Measurements from ENCODE around the gene LMX1B. TPM values are rescaled to one million over a fixed set of nuclear protein-coding genes. Genes with fewer than 3 reads are reported as not detected.
A peak's percentile ranks its signal among the peaks of the same experiment; 100 is the strongest.

The LMX1B gene
- total RNA-seq, 1 donor from 2014 or later = 0.26 TPM

- peaks cover 22% of the 10 kb centered on the region for H3K4me1 Mint-ChIP-seq (ENCODE audit: unreplicated experiment)
Observed at GRCh38 chr9:126615791-126616447, 2.2 kb downstream of the LMX1B start.

GRCh38 chr9:126616521-126616976 lies 2.8 kb downstream of the LMX1B start:
- Mint-ChIP-seq H3K27me3 (ENCODE audit: unreplicated experiment) (peaks cover 52% of the 10 kb centered on the region), H3K4me1 (ENCODE audit: unreplicated experiment) (peaks cover 18% of the 10 kb centered on the region), H3K27ac (ENCODE audit: unreplicated experiment) (no peak overlapping the region), H3K4me3 (ENCODE audit: unreplicated experiment) (no peak overlapping the region), H3K36me3 (ENCODE audit: low read depth, unreplicated experiment) (peaks cover 4% of the 10 kb centered on the region), H3K9me3 (ENCODE audit: unreplicated experiment) (no peaks in the 10 kb centered on the region)
- TF ChIP-seq CTCF (IDR thresholded peaks at IDR 0.05; ENCODE audit: unreplicated experiment) = no peak
- DNase-seq (ENCODE audit: low spot score) = no peak

More at GRCh38 chr9:126615791-126616447, 2.2 kb downstream of the LMX1B start:
- H3K4me3 Mint-ChIP-seq (ENCODE audit: unreplicated experiment) = no peak overlapping the region
- no peak overlapping the region for H3K27ac Mint-ChIP-seq (ENCODE audit: unreplicated experiment)
- H3K9me3 Mint-ChIP-seq (ENCODE audit: unreplicated experiment) = no peaks in the 10 kb centered on the region
- TF ChIP-seq CTCF (IDR thresholded peaks at IDR 0.05; ENCODE audit: unreplicated experiment) = no peak
- DNase-seq (ENCODE audit: low spot score) = no peak
- H3K27me3 Mint-ChIP-seq (ENCODE audit: unreplicated experiment) = peaks cover 56% of the 10 kb centered on the region
- H3K36me3 Mint-ChIP-seq (ENCODE audit: low read depth, unreplicated experiment) = peaks cover 4% of the 10 kb centered on the region

GRCh38 chr9:126617003-126617822 lies 3.5 kb downstream of the LMX1B start:
- Mint-ChIP-seq H3K36me3 (ENCODE audit: low read depth, unreplicated experiment) (no peaks in the 10 kb centered on the region), H3K4me3 (ENCODE audit: unreplicated experiment) (no peak overlapping the region), H3K27ac (ENCODE audit: unreplicated experiment) (no peak overlapping the region), H3K27me3 (ENCODE audit: unreplicated experiment) (peaks cover 53% of the 10 kb centered on the region), H3K4me1 (ENCODE audit: unreplicated experiment) (peaks cover 19% of the 10 kb centered on the region), H3K9me3 (ENCODE audit: unreplicated experiment) (no peaks in the 10 kb centered on the region)
- no peak for DNase-seq (ENCODE audit: low spot score)
- no peak for TF ChIP-seq CTCF (IDR thresholded peaks at IDR 0.05; ENCODE audit: unreplicated experiment)

- Mint-ChIP-seq H3K36me3 (ENCODE audit: low read depth, unreplicated experiment) (no peaks in the 10 kb centered on the region), H3K27me3 (ENCODE audit: unreplicated experiment) (peaks cover 57% of the 10 kb centered on the region), H3K4me3 (ENCODE audit: unreplicated experiment) (no peak overlapping the region), H3K9me3 (ENCODE audit: unreplicated experiment) (no peaks in the 10 kb centered on the region), H3K27ac (ENCODE audit: unreplicated experiment) (no peak overlapping the region), H3K4me1 (ENCODE audit: unreplicated experiment) (peaks cover 23% of the 10 kb centered on the region)
- DNase-seq (ENCODE audit: low spot score) = no peak
- TF ChIP-seq CTCF (IDR thresholded peaks at IDR 0.05; ENCODE audit: unreplicated experiment) = no peak
Observed at GRCh38 chr9:126617823-126618165, 4.1 kb downstream of the LMX1B start.

GRCh38 chr9:126618190-126618584 lies 4.5 kb downstream of the LMX1B start:
- Mint-ChIP-seq H3K36me3 (ENCODE audit: low read depth, unreplicated experiment) (no peaks in the 10 kb centered on the region), H3K4me3 (ENCODE audit: unreplicated experiment) (peak overlapping the region; percentile 18), H3K27me3 (ENCODE audit: unreplicated experiment) (peaks cover 54% of the 10 kb centered on the region), H3K27ac (ENCODE audit: unreplicated experiment) (no peak overlapping the region), H3K4me1 (ENCODE audit: unreplicated experiment) (peaks cover 27% of the 10 kb centered on the region), H3K9me3 (ENCODE audit: unreplicated experiment) (no peaks in the 10 kb centered on the region)
- no peak for TF ChIP-seq CTCF (IDR thresholded peaks at IDR 0.05; ENCODE audit: unreplicated experiment)
- no peak for DNase-seq (ENCODE audit: low spot score)

Data from endothelial cell (in vitro differentiated cells).